GM23248 (cell line): ENCODE data around the gene CELSR1.

Experiments used
- EZH2 ChIP-seq: fragments of 200-600 bp; sonication (generic); IDR thresholded peaks from 2 replicates; pipeline ENCODE4 v1.6.1; 2018; ENCODE audit warnings: antibody characterized with exemption, mild to moderate bottlenecking; ENCODE audit not compliant: insufficient read depth, poor library complexity, severe bottlenecking
- EZH2phosphoT487 ChIP-seq: fragments of 200-600 bp; sonication (generic); IDR thresholded peaks from 2 replicates; pipeline ENCODE4 v1.6.1; 2018; ENCODE audit warnings: antibody characterized with exemption, moderate library complexity, mild to moderate bottlenecking, low read depth; ENCODE audit not compliant: insufficient read depth

DNA sequence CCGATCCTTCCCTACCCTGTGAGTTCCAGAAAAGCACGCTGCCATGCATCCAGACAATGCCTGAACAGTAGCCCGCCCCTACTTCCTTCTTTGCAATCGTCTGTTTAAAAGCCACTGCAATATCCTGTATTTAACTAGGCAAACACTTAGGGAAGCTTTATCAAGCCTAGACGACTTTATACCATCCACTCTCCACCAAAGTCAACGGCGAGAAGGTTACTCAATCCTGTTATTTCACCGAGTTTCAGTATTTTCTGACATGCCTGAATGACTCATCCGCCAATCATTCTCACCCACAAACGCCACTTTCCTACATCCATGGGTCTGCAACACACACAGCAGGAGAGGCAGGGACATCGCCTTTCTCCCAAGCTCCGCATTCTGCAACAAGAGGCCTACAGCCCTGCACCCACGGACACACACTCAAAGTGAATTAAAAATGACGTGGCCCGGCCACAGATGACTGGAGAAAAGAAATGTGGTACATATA is 9.3 kb downstream of the CELSR1 start:
- no peak for TF ChIP-seq EZH2
- TF ChIP-seq EZH2phosphoT487: no peak
